ENCODE data around the gene COQ10A.

COQ10A gene

GRCh38 chr12:56241424-56242303 is 25.1 kb upstream of the COQ10A start:
- no peaks in the 10 kb centered on the region for H3K9me3 ChIP-seq (ENCODE audit: severe bottlenecking)
- no peaks in the 10 kb centered on the region for H3K27me3 ChIP-seq (ENCODE audit: insufficient read depth, poor library complexity, severe bottlenecking)
- no peak for TF ChIP-seq CTCF (IDR thresholded peaks at IDR 0.05; ENCODE audit: poor library complexity, severe bottlenecking)
- H3K4me1 ChIP-seq (ENCODE audit: insufficient read depth, poor library complexity, severe bottlenecking) = no peaks in the 10 kb centered on the region
- no peak for ATAC-seq (ENCODE audit: low read depth)
- no peak overlapping the region for H3K27ac ChIP-seq (ENCODE audit: poor library complexity, severe bottlenecking)
- H3K36me3 ChIP-seq (ENCODE audit: low read depth) = peaks cover 68% of the 10 kb centered on the region
- no peak overlapping the region for H3K4me3 ChIP-seq (ENCODE audit: severe bottlenecking)
- DNase-seq (ENCODE audit: low spot score) = no peak

GRCh38 chr12:56242986-56243385 is 23.8 kb upstream of the COQ10A start:
- DNase-seq (ENCODE audit: low spot score) = no peak
- Histone ChIP-seq H3K36me3 (ENCODE audit: low read depth) (peaks cover 74% of the 10 kb centered on the region), H3K4me1 (ENCODE audit: insufficient read depth, poor library complexity, severe bottlenecking) (no peaks in the 10 kb centered on the region), H3K4me3 (ENCODE audit: severe bottlenecking) (no peak overlapping the region), H3K9me3 (ENCODE audit: severe bottlenecking) (no peaks in the 10 kb centered on the region), H3K27me3 (ENCODE audit: insufficient read depth, poor library complexity, severe bottlenecking) (no peaks in the 10 kb centered on the region), H3K27ac (ENCODE audit: poor library complexity, severe bottlenecking) (no peak overlapping the region)
- no peak for ATAC-seq (ENCODE audit: low read depth)
- TF ChIP-seq CTCF (IDR thresholded peaks at IDR 0.05; ENCODE audit: poor library complexity, severe bottlenecking) = no peak

GRCh38 chr12:56243731-56244181 is 23.0 kb upstream of the COQ10A start:
- Histone ChIP-seq H3K27me3 (ENCODE audit: insufficient read depth, poor library complexity, severe bottlenecking) (no peaks in the 10 kb centered on the region), H3K4me3 (ENCODE audit: severe bottlenecking) (no peak overlapping the region), H3K9me3 (ENCODE audit: severe bottlenecking) (no peaks in the 10 kb centered on the region), H3K36me3 (ENCODE audit: low read depth) (peaks cover 82% of the 10 kb centered on the region), H3K27ac (ENCODE audit: poor library complexity, severe bottlenecking) (no peak overlapping the region), H3K4me1 (ENCODE audit: insufficient read depth, poor library complexity, severe bottlenecking) (no peaks in the 10 kb centered on the region)
- TF ChIP-seq CTCF (IDR thresholded peaks at IDR 0.05; ENCODE audit: poor library complexity, severe bottlenecking) = no peak
- ATAC-seq (ENCODE audit: low read depth) (no peak), DNase-seq (ENCODE audit: low spot score) (no peak)

GRCh38 chr12:56244494-56244893 is 22.2 kb upstream of the COQ10A start:
- Histone ChIP-seq H3K4me3 (ENCODE audit: severe bottlenecking) (no peak overlapping the region), H3K27me3 (ENCODE audit: insufficient read depth, poor library complexity, severe bottlenecking) (no peaks in the 10 kb centered on the region), H3K9me3 (ENCODE audit: severe bottlenecking) (no peaks in the 10 kb centered on the region), H3K27ac (ENCODE audit: poor library complexity, severe bottlenecking) (no peak overlapping the region), H3K36me3 (ENCODE audit: low read depth) (peaks cover 84% of the 10 kb centered on the region), H3K4me1 (ENCODE audit: insufficient read depth, poor library complexity, severe bottlenecking) (no peaks in the 10 kb centered on the region)
- TF ChIP-seq CTCF (IDR thresholded peaks at IDR 0.05; ENCODE audit: poor library complexity, severe bottlenecking) = no peak
- ATAC-seq (ENCODE audit: low read depth) (no peak), DNase-seq (ENCODE audit: low spot score) (no peak)

- H3K4me3 ChIP-seq (ENCODE audit: severe bottlenecking) = no peak overlapping the region
Measured at GRCh38 chr12:56247923-56248322, 18.8 kb upstream of the COQ10A start.

More at GRCh38 chr12:56247923-56248322, 18.8 kb upstream of the COQ10A start:
- peaks cover 84% of the 10 kb centered on the region for H3K36me3 ChIP-seq (ENCODE audit: low read depth)
- H3K27me3 ChIP-seq (ENCODE audit: insufficient read depth, poor library complexity, severe bottlenecking) = no peaks in the 10 kb centered on the region
- no peak for DNase-seq (ENCODE audit: low spot score)
- TF ChIP-seq CTCF (IDR thresholded peaks at IDR 0.05; ENCODE audit: poor library complexity, severe bottlenecking) = no peak
- ATAC-seq (ENCODE audit: low read depth) = no peak; the same call in 2 of the 3 replicates
- no peaks in the 10 kb centered on the region for H3K9me3 ChIP-seq (ENCODE audit: severe bottlenecking)
- H3K27ac ChIP-seq (ENCODE audit: poor library complexity, severe bottlenecking) = no peak overlapping the region
- H3K4me1 ChIP-seq (ENCODE audit: insufficient read depth, poor library complexity, severe bottlenecking) = no peaks in the 10 kb centered on the region

Measured in RWPE2 (cell line).